Neural progenitor cell (in vitro differentiated cells): ENCODE results near the gene SFT2D3. TPM values are rescaled to one million over a fixed set of nuclear protein-coding genes. Genes with fewer than 3 reads are reported as not detected.

Source experiments
- DNase-seq: peaks from one replicate; pipeline ENCODE4 v3.0.0-alpha.2; 2016; ENCODE audit warnings: low spot score
- H2AFZ ChIP-seq: fragments of 200-600 bp; sonication (generic); replicated peaks from 2 replicates; pipeline ENCODE4 v1.6.1; 2016; ENCODE audit warnings: antibody characterized with exemption
- H3F3A ChIP-seq: fragments of 200-600 bp; sonication (generic); 2 replicates; pipeline ENCODE4 v1.6.1; 2016; ENCODE audit warnings: antibody characterized with exemption, low read depth
- H3K27ac ChIP-seq: fragments of 200-600 bp; sonication (generic); 2 replicates; pipeline ENCODE4 v1.5.1; 2016; ENCODE audit warnings: mild to moderate bottlenecking
- H3K27me3 ChIP-seq: fragments of 200-600 bp; sonication (generic); 2 replicates; pipeline ENCODE4 v1.6.1; 2016; ENCODE audit warnings: mild to moderate bottlenecking, moderate library complexity
- H3K36me3 ChIP-seq: fragments of 200-600 bp; sonication (generic); 2 replicates; pipeline ENCODE4 v1.5.1; 2016
- H3K4me1 ChIP-seq: fragments of 200-600 bp; sonication (generic); 2 replicates; pipeline ENCODE4 v1.6.1; 2016; ENCODE audit warnings: mixed run types
- H3K4me2 ChIP-seq: fragments of 200-600 bp; sonication (generic); 2 replicates; pipeline ENCODE4 v1.6.1; 2016
- H3K4me3 ChIP-seq: fragments of 200-600 bp; sonication (generic); 2 replicates; pipeline ENCODE4 v1.5.1; 2016
- H3K79me2 ChIP-seq: fragments of 200-600 bp; sonication (generic); 2 replicates; pipeline ENCODE4 v1.6.1; 2016; ENCODE audit warnings: low read depth
- H3K9ac ChIP-seq: fragments of 200-600 bp; sonication (generic); 2 replicates; pipeline ENCODE4 v1.6.1; 2016
- H3K9me3 ChIP-seq: fragments of 200-600 bp; sonication (generic); 2 replicates; pipeline ENCODE4 v1.5.1; 2016; ENCODE audit warnings: low read depth
- H4K20me1 ChIP-seq: fragments of 200-600 bp; sonication (generic); 2 replicates; pipeline ENCODE4 v1.6.1; 2016; ENCODE audit warnings: low read depth
- H3K27ac Mint-ChIP-seq: 3 replicates; pipeline ENCODE4 v1.8.0; 2021; ENCODE audit warnings: mixed read lengths
- H3K27me3 Mint-ChIP-seq: 2 replicates; pipeline ENCODE4 v1.8.0; 2022; ENCODE audit warnings: low read depth, mild to moderate bottlenecking, inconsistent platforms, moderate library complexity, mixed read lengths; ENCODE audit not compliant: insufficient read depth
- H3K36me3 Mint-ChIP-seq: 3 replicates; pipeline ENCODE4 v1.8.0; 2021; ENCODE audit warnings: mixed read lengths
- H3K4me1 Mint-ChIP-seq: 3 replicates; pipeline ENCODE4 v1.8.0; 2021; ENCODE audit warnings: mixed read lengths
- H3K4me3 Mint-ChIP-seq: 3 replicates; pipeline ENCODE4 v1.8.0; 2021; ENCODE audit warnings: mild to moderate bottlenecking, moderate library complexity, mixed read lengths
- H3K9me3 Mint-ChIP-seq: 3 replicates; pipeline ENCODE4 v1.8.0; 2020; ENCODE audit warnings: mixed read lengths
- EZH2 ChIP-seq: fragments of 200-600 bp; sonication (generic); IDR thresholded peaks from 2 replicates; pipeline ENCODE4 v1.6.1; 2017; ENCODE audit warnings: antibody characterized with exemption, mild to moderate bottlenecking, moderate library complexity
- EZH2phosphoT487 ChIP-seq: fragments of 200-600 bp; sonication (generic); IDR thresholded peaks from 2 replicates; pipeline ENCODE4 v1.6.1; 2017; ENCODE audit warnings: antibody characterized with exemption
- total RNA-seq: library from RNA; depleted of rRNA; stranded (reverse); fragments of >200 nt; gene quantifications from 2 replicates; pipeline ENCODE4 v1.2.3, GENCODE V29; 2015; ENCODE audit warnings: low replicate concordance
- TF ChIP-seq, protein P1 (sequence below): fragments of 200-600 bp; sonication (generic); IDR thresholded peaks from 2 replicates; pipeline ENCODE4 v1.5.1; 2017; ENCODE audit warnings: antibody characterized with exemption, mild to moderate bottlenecking

Gene SFT2D3
- total RNA-seq, 1 donor from 2014 or later: 30.6 TPM

DNA sequence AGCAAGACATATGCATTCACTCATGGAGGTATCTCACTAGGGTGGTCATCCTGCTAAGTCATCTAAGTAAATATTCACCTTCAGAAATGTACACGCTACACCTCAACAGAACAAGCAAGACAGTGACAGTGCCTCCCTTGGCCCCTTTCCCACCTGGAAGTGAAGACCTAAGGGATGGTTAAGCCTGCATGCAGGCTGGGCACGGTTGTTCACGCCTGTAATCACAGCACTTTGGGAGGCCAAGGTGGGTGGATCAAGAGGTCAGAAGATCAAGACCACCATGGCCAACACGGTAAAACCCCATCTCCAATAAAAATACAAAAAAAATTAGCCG, 30.4 kb upstream of the SFT2D3 start:
- Histone ChIP-seq H3K27me3 (peaks cover 65% of the 10 kb centered on the region), H3F3A (no peaks in the 10 kb centered on the region), H3K4me1 (peaks cover 5% of the 10 kb centered on the region), H3K4me2 (no peak overlapping the region), H3K27ac (no peak overlapping the region), H4K20me1 (peaks cover 12% of the 10 kb centered on the region), H2AFZ (no peak overlapping the region), H3K36me3 (no peaks in the 10 kb centered on the region), H3K9me3 (no peaks in the 10 kb centered on the region), H3K79me2 (no peaks in the 10 kb centered on the region), H3K4me3 (no peak overlapping the region), H3K9ac (no peak overlapping the region)
- TF ChIP-seq, protein P1, sequence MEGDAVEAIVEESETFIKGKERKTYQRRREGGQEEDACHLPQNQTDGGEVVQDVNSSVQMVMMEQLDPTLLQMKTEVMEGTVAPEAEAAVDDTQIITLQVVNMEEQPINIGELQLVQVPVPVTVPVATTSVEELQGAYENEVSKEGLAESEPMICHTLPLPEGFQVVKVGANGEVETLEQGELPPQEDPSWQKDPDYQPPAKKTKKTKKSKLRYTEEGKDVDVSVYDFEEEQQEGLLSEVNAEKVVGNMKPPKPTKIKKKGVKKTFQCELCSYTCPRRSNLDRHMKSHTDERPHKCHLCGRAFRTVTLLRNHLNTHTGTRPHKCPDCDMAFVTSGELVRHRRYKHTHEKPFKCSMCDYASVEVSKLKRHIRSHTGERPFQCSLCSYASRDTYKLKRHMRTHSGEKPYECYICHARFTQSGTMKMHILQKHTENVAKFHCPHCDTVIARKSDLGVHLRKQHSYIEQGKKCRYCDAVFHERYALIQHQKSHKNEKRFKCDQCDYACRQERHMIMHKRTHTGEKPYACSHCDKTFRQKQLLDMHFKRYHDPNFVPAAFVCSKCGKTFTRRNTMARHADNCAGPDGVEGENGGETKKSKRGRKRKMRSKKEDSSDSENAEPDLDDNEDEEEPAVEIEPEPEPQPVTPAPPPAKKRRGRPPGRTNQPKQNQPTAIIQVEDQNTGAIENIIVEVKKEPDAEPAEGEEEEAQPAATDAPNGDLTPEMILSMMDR: no peak
- TF ChIP-seq EZH2 (no peak), EZH2phosphoT487 (no peak)
- peaks cover 6% of the 10 kb centered on the region for H3K4me1 Mint-ChIP-seq
- no peak overlapping the region for H3K4me3 Mint-ChIP-seq
- H3K36me3 Mint-ChIP-seq: no peaks in the 10 kb centered on the region
- peaks cover 18% of the 10 kb centered on the region for H3K9me3 Mint-ChIP-seq
- no peak overlapping the region for H3K27ac Mint-ChIP-seq
- no peak for DNase-seq
- peaks cover 21% of the 10 kb centered on the region for H3K27me3 Mint-ChIP-seq

DNA sequence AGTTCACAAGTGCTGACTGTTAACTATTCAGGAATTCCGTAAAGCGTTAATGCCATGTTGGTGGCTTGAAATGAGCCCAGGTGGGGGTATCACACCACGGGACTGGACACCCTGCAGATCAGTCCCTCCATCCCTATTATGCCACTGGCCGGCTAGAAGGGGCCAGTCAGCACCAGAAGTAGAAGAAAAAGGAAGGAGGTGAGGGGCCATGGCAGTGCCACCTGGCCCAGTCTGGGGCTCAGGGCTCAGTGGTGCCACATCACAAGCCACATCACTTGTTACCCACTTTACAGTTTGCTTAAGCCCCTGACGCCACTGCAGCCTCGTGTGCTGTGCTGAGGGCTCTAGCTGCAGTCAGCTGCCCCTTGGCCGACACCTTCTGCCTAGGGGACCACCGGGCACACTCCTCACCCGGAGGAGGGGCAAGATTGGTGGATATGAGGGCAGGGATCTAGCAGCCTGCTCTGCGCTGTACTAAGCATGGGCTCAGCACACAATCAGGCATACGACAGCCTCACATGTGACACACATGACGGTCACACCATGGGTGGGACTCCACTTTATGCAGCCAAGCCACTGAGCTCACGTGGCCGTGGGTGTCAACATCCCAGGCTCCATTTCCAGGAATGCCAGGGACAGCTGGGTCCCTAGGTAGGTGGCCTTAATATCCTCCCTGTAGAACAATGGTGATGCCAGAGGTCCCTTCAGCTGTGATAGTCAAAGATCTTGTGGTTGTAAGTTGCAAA, 29.6 kb upstream of the SFT2D3 start:
- peaks cover 65% of the 10 kb centered on the region for H3K27me3 ChIP-seq
- H3K9ac ChIP-seq: no peak overlapping the region
- TF ChIP-seq, protein P1: no peak
- no peak for TF ChIP-seq EZH2phosphoT487
- TF ChIP-seq EZH2: no peak
- Mint-ChIP-seq H3K4me1 (peaks cover 11% of the 10 kb centered on the region), H3K9me3 (peaks cover 15% of the 10 kb centered on the region), H3K4me3 (no peak overlapping the region), H3K36me3 (no peaks in the 10 kb centered on the region), H3K27ac (no peak overlapping the region), H3K27me3 (peaks cover 26% of the 10 kb centered on the region)
- no peaks in the 10 kb centered on the region for H3K79me2 ChIP-seq
- H4K20me1 ChIP-seq: peaks cover 12% of the 10 kb centered on the region
- no peaks in the 10 kb centered on the region for H3F3A ChIP-seq
- DNase-seq: no peak
- no peak overlapping the region for H3K4me3 ChIP-seq
- H3K27ac ChIP-seq: no peak overlapping the region
- H3K9me3 ChIP-seq: no peaks in the 10 kb centered on the region
- H3K4me1 ChIP-seq: peaks cover 7% of the 10 kb centered on the region
- no peaks in the 10 kb centered on the region for H3K36me3 ChIP-seq
- no peak overlapping the region for H3K4me2 ChIP-seq
- no peak overlapping the region for H2AFZ ChIP-seq

DNA sequence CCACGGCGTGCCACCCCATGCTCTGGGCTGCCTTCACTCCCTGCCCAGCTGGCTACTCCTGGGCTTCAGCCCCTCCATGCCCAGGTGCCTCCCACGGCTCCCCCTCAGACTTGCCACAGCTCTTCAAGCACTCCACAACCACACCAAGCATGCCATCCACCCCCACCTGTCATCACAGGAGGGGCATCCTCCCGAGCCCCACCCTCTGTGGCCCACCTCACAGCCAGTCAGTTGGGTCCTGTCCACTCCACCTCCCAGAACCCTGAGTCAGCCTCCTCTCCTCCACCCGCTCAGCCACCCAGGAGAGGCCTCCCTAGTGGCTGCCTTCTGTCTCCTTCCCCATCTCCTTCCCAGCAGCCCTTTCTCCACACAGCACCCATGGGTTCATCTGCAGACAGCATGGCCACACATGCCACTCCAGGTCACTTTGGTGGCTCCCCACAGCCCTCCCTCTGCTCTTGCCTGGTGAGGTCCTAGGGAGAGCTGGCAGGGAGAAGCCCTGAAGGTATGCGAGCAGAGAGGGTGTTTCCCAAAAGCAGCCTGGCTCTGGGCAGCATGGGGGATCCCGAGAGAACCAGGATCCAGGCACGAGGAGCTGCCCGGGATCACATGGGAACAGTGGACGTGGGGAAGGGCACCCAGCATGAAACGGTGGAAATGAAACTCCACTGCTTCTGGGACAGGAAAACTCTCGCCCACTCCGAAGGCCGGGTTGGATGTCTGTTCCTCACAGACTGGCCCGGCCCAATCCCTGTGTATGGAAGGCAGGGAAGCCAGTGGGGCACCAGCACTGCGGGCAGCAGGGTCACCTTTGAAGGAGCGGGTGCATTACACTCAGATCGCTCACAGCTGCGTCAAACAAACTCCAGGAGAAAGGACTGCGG, 28.7 kb upstream of the SFT2D3 start:
- Histone ChIP-seq H3K4me1 (peaks cover 4% of the 10 kb centered on the region), H2AFZ (no peak overlapping the region), H3K9ac (no peak overlapping the region), H3K79me2 (no peaks in the 10 kb centered on the region), H3F3A (no peaks in the 10 kb centered on the region), H3K27ac (no peak overlapping the region), H3K36me3 (no peaks in the 10 kb centered on the region), H4K20me1 (peaks cover 12% of the 10 kb centered on the region), H3K4me2 (no peak overlapping the region), H3K27me3 (peaks cover 65% of the 10 kb centered on the region), H3K4me3 (no peak overlapping the region), H3K9me3 (no peaks in the 10 kb centered on the region)
- Mint-ChIP-seq H3K36me3 (no peaks in the 10 kb centered on the region), H3K9me3 (peaks cover 10% of the 10 kb centered on the region), H3K4me1 (peaks cover 11% of the 10 kb centered on the region), H3K4me3 (peak overlapping the region; percentile 46), H3K27me3 (peaks cover 31% of the 10 kb centered on the region), H3K27ac (no peak overlapping the region)
- DNase-seq: no peak
- TF ChIP-seq EZH2 (no peak), EZH2phosphoT487 (no peak)
- TF ChIP-seq, protein P1: no peak
